Spleen (tissue), 7 donors: Measurements from ENCODE around the gene VEPH1.

Source experiments
- POLR2AphosphoS5 ChIP-seq, 3 donors: sonication (generic); formaldehyde crosslinking; IDR thresholded peaks; one replicate each; pipeline ENCODE4 v1.5.1; 2017; ENCODE audit warnings: antibody characterized with exemption in 3 of 3
- TF ChIP-seq, protein P1 (sequence below), 11 experiments: fragments of 200-600 bp in 7 of 11; fragments of 450-650 bp in 4 of 11; sonication (generic) in 4 of 11; IDR thresholded peaks in 8 of 11; conservative IDR thresholded peaks in 3 of 11; 1 replicate in 7 of 11; 2 replicates in 4 of 11; pipeline versions ENCODE4 v1.4.0 to v1.8.0; 2016 to 2021; ENCODE audit warnings: antibody characterized with exemption in 11 of 11, inconsistent platforms in 4 of 11, mild to moderate bottlenecking in 1 of 11
- donor health status: DM: no; HTN: no; CAD: no; lungs with moderate emphysema.
- donor health status: DM: no; HTN: no; CAD: no.
- donor health status: DM: no; HTN: no; CAD: no.

GRCh38 chr3:157323360-157323759 lies 179.9 kb downstream of the VEPH1 start:
- TF ChIP-seq, protein P1, sequence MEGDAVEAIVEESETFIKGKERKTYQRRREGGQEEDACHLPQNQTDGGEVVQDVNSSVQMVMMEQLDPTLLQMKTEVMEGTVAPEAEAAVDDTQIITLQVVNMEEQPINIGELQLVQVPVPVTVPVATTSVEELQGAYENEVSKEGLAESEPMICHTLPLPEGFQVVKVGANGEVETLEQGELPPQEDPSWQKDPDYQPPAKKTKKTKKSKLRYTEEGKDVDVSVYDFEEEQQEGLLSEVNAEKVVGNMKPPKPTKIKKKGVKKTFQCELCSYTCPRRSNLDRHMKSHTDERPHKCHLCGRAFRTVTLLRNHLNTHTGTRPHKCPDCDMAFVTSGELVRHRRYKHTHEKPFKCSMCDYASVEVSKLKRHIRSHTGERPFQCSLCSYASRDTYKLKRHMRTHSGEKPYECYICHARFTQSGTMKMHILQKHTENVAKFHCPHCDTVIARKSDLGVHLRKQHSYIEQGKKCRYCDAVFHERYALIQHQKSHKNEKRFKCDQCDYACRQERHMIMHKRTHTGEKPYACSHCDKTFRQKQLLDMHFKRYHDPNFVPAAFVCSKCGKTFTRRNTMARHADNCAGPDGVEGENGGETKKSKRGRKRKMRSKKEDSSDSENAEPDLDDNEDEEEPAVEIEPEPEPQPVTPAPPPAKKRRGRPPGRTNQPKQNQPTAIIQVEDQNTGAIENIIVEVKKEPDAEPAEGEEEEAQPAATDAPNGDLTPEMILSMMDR (IDR thresholded peaks at IDR 0.05 in 8 of 11, conservative IDR thresholded peaks at IDR 0.05 in 3 of 11), result no peak
- no peak for TF ChIP-seq POLR2AphosphoS5 (IDR thresholded peaks at IDR 0.05)
